NCI-H2196 (cell line): ENCODE results near the gene DIS3L2.

Source experiments
- DNase-seq: peaks from one replicate; lab custom pipeline; 2025; ENCODE audit not compliant: unreplicated experiment; lab: John Stamatoyannopoulos, UW

The DIS3L2 gene

GRCh38 chr2:232219932-232220331 is 258.4 kb downstream of the DIS3L2 start:
- DNase-seq, result no peak

GRCh38 chr2:232225429-232225828 is 263.9 kb downstream of the DIS3L2 start:
- no peak for DNase-seq

- no peak for DNase-seq
Measured at GRCh38 chr2:232225895-232226294, 264.4 kb downstream of the DIS3L2 start.

GRCh38 chr2:232228332-232228731 is 266.8 kb downstream of the DIS3L2 start:
- no peak for DNase-seq

GRCh38 chr2:232228971-232229894 is 267.7 kb downstream of the DIS3L2 start:
- no peak for DNase-seq

GRCh38 chr2:232229911-232230310 is 268.4 kb downstream of the DIS3L2 start:
- DNase-seq, result no peak

- DNase-seq, result no peak
Measured at GRCh38 chr2:232230560-232230959, 269.0 kb downstream of the DIS3L2 start.

- DNase-seq, result no peak
Measured at GRCh38 chr2:232231554-232231953, 270.0 kb downstream of the DIS3L2 start.

GRCh38 chr2:232232915-232233314 is 271.4 kb downstream of the DIS3L2 start:
- no peak for DNase-seq

- no peak for DNase-seq
Measured at GRCh38 chr2:232234922-232235615, 273.6 kb downstream of the DIS3L2 start.

- peak; percentile 14 for DNase-seq
Measured at GRCh38 chr2:232235716-232236115, 274.2 kb downstream of the DIS3L2 start.

GRCh38 chr2:232236200-232236599 is 274.7 kb downstream of the DIS3L2 start:
- DNase-seq, result peak; percentile 15

- no peak for DNase-seq
Measured at GRCh38 chr2:232237464-232237863, 276.0 kb downstream of the DIS3L2 start.

GRCh38 chr2:232238108-232238507 is 276.6 kb downstream of the DIS3L2 start:
- DNase-seq, result no peak

GRCh38 chr2:232238596-232238995 is 277.1 kb downstream of the DIS3L2 start:
- no peak for DNase-seq

GRCh38 chr2:232239951-232240681 is 278.6 kb downstream of the DIS3L2 start:
- DNase-seq, result no peak

GRCh38 chr2:232240906-232241305 is 279.4 kb downstream of the DIS3L2 start:
- no peak for DNase-seq

GRCh38 chr2:232242316-232242715 is 280.8 kb downstream of the DIS3L2 start:
- no peak for DNase-seq

- no peak for DNase-seq
Measured at GRCh38 chr2:232245111-232245510, 283.6 kb downstream of the DIS3L2 start.

GRCh38 chr2:232246245-232246644 is 284.7 kb downstream of the DIS3L2 start:
- no peak for DNase-seq

GRCh38 chr2:232249096-232249495 is 287.6 kb downstream of the DIS3L2 start:
- DNase-seq, result no peak
